CD1c-positive myeloid dendritic cell (primary cell): Measurements from ENCODE around the gene AQP1.

ENCODE experiments used
- DNase-seq: peaks from one replicate; pipeline ENCODE4 v3.0.0-alpha.2; 2016; ENCODE audit errors: extremely low spot score

The AQP1 gene

DNA sequence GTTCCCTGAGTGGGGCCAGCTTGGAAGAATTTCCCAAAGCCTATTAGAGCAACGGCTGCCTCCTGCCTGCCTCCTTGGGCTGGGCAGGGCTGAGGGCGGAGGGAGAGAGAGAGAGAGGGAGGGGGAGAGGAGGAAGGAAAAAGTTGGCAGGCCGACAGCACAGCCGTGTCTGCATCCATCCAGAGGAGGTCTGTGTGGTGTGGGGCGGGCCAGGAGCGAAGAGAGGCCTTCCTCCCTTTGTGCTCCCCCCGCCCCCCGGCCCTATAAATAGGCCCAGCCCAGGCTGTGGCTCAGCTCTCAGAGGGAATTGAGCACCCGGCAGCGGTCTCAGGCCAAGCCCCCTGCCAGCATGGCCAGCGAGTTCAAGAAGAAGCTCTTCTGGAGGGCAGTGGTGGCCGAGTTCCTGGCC lies at the start of gene AQP1:
Gene AQP1, plus strand, starts transcription at position 293 of the 409 bp plus-strand sequence. Its CDS starts 57 bp downstream, at position 350.
- no peak for DNase-seq

DNA sequence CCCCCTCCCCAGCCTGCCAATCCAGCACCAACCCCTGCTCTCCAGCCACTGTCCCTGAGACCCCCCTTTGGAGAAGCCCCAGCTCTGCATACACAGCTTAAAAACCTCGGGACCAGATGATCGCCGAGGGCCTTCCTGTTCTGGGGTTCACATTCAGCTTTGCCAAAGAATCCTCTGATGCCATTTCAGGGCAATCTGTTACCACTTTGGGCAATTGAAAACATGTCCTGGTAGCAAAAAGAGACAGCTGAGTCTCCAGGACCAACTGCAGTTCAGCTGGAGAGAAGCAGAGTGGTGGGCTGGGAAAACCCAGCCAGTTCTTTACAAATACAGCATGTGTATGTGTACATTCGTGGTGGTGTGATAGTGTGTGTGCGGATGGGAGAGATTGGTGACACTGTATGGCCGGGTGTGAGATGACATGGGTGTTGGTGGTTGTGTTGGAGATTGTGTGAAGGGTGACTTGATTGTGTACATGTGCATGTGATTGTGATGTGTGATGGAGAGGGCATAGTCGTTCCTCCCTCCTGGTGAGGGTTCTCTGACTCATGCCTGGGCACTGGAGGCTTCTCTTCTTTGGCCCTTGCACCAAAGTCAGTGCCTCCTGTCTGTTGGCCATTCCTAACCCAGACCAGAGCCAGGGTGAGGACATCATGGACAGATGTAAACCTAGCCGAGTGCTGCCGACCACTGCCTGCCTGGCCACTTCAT lies 48.5 kb upstream of the AQP1 start:
- DNase-seq = no peak

DNA sequence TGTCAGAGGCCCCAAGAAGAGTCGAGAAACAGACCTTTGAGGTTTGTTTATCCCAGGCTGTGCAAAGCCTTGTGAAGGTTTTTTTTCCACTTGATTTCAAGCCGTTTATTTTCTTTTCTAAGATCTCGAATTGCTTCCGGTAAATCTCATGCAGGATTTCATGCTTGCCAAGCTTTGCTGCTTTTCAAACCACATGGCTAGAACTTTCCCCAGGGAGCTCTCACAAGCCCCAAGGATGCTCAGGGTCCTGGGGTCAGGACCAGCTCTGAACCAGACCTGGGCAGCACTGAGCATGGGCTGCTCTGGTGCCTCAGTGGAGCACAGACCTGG lies 48.0 kb upstream of the AQP1 start:
- DNase-seq = no peak

DNA sequence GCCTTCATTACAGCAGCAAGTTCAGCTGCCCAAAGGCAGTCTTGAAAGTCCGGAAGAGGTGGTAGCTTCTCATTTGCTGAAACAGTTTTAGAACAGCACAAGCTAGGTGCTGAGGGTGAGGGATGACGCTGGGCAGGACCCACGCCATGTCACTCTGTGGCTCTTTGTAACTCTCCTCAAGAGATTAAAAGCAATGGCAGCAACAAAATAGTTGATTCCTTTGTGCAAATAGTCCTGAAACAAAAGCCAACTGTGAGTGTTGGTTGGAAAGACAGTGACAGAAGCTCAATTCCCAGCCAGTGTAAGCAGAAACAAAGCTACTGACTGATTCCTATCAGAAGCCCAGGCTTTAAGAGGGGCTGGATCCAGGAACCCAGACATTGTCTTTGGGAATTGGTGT lies 47.6 kb upstream of the AQP1 start:
- DNase-seq = no peak

DNA sequence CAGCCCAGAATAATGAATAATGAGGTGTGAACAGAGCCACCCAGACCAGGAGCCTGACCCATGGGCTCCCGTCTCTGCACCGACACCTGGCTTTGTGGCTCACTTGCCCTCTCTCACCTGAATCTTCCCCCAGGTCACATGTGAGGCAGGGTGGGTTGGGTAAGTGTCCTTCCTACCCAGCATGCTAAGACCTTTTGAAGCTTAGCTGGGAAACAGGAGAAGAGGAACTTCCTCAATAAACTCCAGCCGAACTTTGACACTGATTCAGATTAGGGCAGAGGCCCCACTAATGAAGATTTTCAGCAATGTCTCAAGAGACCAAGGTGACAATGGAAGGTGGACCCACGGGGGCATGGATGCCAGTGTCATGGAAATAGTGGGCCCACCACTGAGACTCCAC lies 46.6 kb upstream of the AQP1 start:
- DNase-seq = no peak

DNA sequence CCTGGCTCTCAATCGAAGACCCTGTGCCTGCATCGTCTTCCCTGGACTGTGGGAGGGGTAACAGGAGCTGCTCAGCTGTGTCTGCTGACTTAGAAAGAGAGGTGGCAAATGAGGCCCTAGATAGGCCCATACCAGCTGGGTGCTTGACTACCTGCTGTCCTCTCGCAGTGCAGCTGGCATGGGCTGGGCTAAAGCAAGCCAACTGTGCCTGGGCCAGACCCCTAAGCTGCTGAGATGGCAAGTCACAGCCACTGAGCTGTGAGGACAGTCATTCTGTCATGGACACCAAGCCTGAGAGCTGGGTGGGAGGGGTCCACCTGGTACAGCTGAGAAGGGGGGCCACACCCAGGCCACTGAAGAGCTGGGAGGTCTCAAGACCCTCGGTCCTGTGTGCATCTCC lies 45.8 kb upstream of the AQP1 start:
- DNase-seq = no peak

DNA sequence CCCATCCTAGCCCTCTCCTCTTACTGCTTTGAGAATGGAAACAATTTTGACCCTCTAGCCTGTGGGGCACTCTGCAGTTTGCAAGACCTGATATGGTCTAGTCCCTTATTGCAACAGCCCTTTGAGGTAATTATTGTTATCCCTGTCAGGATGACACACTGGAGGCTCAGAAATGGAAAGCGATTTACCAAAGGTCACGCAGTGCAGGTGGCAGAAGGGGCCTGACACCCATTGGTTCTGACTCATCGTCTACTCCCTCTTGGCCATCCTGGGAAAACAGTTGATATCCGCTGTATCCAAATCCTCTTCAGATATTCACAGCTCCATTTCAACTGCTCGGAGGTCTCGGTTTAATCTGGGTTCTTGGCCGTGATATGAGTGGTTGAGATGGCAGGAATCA lies 44.7 kb upstream of the AQP1 start:
- DNase-seq = no peak

DNA sequence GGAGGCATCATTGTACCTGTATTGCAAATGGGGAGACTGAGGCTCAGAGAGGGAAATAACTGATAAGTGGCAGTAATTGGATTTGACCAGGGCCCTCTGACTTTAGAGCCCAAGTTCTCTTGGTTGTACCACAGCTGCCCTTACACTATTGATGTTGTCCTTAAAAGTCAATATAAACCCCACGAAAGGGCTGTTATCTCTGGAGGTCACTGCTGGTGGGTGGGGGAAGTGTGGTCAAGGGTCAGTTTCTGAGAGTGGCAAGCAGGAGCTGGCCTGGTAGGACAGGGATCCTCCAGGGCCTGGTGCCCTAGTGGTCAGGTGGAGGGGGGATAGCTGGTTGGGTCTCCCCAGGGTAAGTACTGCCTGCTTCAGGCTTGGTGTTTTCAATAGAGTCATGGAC lies 44.2 kb upstream of the AQP1 start:
- no peak for DNase-seq

DNA sequence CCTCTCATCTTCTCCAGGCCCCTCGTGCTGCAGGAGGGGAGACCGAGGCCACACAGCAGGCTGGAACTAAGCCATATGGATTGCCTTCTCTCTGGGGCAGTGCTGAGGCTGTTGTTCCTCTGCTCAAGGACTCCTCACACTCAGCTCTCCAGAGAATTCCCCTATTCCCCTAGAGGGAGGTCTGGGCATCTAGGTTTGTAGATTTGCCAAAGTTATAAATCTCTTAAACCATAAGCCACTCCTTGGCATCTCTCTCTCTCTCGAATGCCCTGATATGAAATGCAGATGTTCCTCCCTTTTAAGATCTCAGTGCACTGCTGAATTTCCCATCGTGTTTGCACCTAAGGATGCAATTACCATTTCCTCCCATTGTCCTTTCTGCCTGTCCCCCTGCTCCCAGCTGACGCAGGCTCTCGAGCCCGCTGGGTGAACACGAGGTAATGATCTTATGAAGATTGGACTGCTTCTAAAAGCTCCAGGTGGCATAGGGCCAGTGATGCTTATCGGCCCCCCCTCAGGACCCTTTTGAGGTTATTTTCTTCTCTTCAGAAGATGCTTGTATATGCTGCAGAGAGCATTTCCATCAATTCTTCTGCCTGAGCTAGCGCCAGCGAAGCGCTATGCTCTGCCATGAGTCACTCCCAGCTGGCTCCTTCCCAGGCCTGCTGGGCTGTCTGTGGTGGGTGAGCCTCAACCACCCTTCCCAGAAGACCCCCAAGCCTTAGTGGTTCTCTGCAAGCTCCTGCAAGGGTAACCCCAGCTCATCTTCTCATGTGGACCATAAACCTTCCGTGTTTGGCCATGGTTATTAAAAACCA lies 41.6 kb upstream of the AQP1 start:
- no peak for DNase-seq

DNA sequence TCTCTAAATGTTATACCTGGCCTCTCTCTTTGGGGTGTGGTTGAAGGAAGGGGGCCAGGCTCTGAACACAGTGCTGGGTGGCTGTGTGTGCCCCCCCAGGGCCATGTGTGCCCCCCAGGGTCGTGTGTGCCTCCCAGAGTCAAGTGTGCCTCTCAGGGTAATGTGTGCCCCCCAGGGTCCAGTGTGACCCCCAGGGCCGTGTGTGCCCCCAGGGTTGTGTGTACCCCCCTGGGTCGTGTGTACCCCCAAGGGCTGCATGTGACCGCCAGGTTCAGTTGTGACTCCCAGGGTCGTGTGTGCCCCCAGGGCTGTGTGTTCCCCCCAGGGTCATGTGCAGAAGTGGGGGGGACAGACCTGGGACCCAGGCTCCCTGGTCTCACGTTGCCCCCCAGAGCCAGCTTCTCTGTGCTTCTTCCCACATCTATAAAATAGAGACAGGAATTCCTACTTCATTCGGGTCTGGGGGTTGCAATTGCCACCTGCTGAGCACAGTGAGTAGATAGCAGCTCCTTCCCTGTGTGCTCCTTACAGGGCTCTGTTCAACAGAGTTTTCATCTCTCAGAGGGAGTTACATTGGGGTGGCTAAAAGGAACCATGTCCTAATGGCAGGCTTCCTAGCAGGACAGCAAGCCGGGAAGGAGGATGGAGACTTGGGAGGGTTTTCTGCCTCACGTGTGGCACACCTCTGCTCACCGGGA lies 40.7 kb upstream of the AQP1 start:
- DNase-seq = no peak

DNA sequence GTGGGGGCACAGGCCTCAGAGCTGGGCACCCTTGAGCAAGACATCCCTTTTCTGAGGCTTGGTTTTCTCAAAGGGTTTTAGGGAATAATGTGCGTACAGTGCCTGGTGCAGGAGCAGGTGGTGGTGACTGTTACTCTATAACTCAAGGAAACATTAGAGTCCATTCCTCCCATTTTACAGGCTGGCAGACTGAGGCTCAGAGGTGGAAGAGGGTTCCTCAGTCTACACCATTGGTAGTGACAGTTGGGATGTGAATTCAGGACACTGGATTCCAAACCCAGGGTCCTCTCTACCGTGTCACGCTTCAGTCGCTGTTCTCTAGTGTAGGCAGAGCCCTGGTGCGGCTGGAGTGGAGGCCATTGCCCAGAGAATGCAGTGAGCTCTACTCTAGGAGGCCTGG lies 40.0 kb upstream of the AQP1 start:
- no peak for DNase-seq

DNA sequence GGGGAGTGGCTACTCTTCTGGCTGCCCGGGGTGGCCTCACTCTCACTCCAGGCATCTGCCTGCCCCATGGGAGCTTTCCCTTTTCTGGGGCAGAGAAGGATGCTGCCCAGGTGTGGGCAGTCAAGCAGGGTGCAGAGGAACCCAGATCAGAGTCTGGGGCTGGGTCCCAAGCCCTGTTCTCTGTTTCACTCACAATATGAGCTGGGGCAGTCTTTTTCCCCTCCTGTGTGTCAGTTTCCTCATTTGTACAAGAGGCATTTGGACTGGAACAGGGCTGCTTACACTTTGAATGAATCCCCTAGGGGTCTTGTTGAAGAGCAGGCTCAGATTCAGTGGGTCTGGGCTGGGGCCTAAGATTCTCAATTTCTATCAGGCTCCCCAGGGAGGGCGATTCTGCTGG lies 38.4 kb upstream of the AQP1 start:
- DNase-seq = no peak

DNA sequence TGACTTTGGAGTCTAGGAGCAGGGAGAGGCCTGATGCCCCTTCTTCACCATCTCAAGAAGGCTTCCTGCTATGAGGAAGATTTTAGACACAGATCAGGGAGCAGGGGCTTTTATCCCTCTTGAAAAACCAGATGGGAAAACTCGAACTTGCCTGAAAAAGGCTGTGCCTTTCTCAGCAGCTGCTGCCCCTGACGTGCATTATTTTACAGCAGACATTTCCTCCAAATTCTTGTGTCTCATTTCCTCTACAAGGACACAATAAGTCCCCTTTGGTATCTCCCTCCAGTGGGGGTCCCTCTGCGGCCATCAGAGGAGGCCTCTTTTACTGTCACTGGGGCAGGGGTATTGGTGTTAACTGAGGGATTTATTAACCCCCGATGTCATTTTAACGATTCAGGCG lies 38.0 kb upstream of the AQP1 start:
- DNase-seq = no peak

DNA sequence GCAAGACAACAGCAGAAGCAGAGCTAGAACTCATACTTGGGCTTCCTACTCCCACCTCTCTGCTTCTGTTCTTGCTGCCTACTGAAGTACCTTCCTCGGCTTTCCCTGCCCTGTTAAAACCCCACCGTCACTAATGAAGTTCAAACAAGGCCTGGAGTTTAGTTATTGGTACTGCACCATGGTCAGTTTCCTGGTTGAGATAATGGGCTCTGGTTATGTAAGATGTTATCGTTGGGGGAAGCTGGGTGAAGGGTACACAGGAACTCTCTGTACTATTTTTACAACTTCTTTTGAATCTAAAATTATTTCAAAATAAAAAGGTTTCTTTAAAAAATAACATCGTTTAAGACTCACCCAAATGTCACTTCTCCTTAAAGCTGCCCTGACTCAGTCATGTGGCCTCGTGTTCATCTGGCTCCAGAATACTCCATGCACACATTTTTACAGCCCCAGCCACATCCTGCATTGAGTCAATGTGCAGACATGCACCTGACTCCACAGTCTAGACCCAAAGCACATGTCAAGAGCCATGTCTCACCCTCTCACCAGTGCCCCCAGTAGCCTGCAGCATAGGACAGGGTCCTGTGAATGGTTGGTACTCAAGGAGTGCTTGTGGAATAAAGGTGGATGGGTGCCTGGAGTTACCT lies 36.9 kb upstream of the AQP1 start:
- no peak for DNase-seq

DNA sequence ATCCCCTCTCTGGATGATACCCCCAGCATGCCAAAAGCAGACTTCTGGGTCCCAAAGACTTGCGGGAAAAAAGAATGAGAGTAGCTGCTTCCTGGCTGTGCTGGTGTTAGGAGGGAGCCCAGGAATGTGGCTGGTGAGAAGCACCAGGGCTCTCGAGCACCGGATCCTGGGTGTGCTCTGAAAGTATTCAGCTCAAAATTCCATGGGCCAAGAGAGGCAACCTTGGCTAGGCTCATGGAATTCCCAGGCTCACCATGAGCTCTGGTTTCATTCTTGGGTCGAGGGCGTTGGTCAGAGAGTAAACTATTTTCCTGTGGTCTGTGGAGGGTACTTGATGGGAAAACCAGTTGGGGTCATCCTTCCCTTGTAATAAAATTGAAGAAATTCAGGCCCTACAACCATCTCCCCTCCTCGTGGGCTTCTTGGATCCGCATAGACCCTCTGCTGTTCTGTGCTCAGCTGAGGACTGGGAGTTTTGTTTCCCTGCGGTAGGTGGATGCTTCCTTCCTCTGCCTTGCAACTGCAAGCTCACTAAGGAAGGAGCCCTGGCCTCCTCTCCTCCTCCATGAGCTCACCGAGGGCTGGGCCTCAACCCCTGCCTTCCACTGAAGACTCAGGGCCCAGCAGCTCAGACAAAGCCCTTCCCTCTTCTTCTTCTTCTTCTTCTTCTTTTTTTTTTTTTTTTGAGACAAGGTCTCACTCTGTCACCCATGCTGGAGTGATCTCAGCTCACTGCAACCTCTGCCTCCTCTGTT lies 34.5 kb upstream of the AQP1 start:
- peak; percentile 46 for DNase-seq

DNA sequence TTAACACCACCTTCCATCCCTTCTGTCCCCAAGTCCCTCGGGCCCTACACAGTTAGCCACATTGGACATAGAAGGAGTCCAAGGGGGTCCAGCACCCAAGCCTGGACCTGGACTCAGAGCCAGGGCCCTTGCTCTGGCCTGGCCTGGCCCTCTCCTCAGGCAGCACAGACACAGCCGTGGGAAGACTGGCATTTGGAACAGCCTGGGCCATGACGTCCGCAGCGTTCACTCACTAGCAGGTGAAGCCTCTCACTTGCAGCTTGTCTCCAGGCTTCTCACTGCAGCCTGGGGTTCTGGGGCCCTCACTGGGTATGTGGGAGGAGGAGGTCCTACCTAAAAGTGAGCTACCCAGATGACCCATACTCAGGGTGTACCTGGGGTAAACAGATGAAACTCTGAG lies 33.7 kb upstream of the AQP1 start:
- no peak for DNase-seq

DNA sequence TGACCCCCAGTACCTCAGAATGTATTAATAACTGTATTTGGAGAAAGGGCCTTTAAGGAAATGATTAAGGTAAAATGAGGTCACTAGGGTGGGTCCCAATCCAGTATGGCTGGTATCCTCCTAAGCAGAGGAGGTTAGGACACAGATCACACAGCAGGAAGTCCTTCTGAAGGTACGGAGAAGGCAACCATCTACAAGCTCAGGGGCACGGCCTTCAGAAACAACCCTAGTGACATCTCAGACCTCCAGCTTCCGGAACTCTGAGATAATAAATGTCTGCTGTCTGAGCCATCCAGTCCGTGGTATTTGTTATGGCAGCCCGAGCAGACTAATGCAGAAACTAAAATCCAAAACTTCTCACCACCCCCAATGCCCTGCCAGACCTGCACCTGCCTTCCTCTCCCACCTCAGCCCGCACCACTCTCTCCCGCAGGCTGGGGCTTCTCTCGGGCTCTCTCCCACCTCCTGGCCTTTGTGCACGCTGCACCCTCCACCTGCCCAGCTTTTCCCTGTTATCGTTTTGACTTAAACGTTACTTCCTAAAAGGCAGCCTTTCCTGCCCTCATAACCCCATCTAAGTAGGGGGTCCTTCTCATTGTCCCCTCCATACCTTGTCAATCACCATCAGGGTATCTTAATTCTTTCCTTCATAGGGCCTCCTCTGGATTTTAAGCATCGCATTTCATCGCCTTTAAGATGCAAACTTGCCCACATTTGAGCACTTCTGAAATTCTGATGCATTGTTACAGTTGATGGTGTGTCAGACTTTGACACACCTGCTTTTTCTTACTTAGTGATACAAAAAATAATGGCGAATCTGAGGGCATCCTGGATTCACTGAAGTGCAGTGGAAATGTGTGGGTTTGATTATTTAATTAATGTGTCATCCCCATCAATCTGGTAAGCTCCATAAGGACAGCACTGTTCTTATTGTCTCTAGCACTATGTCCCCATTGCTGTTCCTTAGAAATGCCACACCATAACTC lies 32.2 kb upstream of the AQP1 start:
- no peak for DNase-seq

DNA sequence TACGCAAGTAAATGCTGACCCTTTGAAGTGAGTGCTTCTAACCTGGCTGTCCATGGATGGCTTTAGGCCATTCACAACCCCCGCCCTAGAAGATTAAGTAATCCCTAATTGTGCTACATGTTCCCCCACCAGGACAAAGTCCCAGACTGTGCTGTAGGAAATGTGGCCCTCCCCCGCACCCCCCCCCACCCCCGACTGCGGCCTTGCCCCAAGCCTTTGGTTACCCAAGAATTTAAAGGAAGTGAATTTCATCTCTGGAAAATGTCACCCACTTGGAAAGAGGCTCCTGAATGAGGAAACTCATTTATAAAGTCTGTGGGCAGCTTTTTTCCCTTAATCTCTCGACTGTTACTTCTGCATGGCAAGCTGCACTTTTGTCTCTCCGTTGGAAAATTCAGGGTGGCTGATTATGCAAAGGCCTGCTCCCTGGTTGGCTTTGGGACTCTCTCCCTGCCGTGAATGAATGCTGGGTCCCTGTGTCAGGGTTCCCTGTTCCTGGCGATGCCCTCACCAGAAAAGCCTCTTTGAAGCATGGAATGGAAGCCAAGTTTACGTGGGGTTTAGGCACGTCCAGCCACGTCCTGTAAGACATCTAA lies 31.4 kb upstream of the AQP1 start:
- peak; percentile 62 for DNase-seq

DNA sequence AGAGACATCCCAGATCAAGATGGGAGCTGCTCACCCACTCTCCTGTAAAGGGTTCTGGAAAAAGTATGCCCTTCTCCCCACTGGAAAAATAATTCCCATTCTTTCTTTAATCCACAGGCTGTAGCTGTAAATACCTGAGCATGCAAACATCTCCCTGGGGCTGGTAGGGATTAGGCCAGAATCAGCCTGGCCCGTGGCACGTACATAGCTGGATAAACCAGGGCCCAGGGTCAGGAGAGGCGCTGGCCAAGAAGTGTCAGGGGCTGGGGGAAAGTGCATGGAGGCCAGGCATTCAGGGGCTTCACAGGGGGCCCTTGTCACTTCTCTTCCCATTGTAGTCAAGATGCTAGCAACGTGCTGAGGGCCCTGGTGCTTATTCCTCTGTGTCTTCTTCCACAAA lies 30.7 kb upstream of the AQP1 start:
- no peak for DNase-seq

DNA sequence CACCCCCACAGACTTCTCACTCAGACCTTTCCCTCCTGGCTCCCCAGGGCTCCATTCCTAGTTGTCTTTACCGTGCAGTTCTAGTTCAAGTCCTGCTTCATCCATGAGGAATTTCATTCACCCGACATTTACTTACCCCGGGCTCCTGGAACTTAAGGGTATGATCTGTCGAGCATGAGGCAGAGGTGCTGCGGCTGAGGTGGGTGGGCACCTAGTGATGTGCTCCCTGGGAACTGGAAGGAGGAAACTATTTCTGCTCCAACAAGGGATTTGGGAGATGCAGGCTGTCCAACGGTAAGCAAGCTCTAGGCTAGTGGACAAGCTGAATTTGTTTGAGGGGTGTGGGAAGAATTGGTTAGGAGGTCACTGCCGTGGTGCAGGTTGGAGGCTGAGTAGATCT lies 30.2 kb upstream of the AQP1 start:
- DNase-seq = no peak
